Stomach (tissue), 9 donors: Measurements from ENCODE around the gene SPSB4. TPM values are rescaled to one million over a fixed set of nuclear protein-coding genes. Genes with fewer than 3 reads are reported as not detected.
"Not testable (repeated sequence)": the region's sequence is repeated elsewhere in the genome, so short reads cannot be mapped to it uniquely, and the experiment has no call there.

Experiments used
- DNase-seq, 2 donors: peaks; one replicate each; pipeline versions ENCODE4 v3.0.0 to v3.0.0-alpha.2; 2013 to 2019
- H3K27ac ChIP-seq, 5 donors: fragments of 200-600 bp in 4 of 5; sonication (generic) in 4 of 5; one replicate each; pipeline ENCODE4 v1.5.1; 2013 to 2019; ENCODE audit warnings: mild to moderate bottlenecking in 1 of 5, moderate library complexity in 1 of 5
- H3K27me3 ChIP-seq, 3 donors: fragments of 200-600 bp; sonication (generic); one replicate each; pipeline ENCODE4 v1.5.1; 2017 to 2019; ENCODE audit warnings: mixed run types in 1 of 3
- H3K36me3 ChIP-seq, 4 donors: fragments of 200-600 bp; sonication (generic); 1 replicate in 3 of 4; 2 replicates in 1 of 4; pipeline ENCODE4 v1.5.1; 2016 to 2019
- H3K4me1 ChIP-seq, 4 donors: fragments of 200-600 bp; sonication (generic); one replicate each; pipeline ENCODE4 v1.5.1; 2016 to 2019
- H3K4me3 ChIP-seq, 4 donors: fragments of 200-600 bp; sonication (generic) in 3 of 4; one replicate each; pipeline ENCODE4 v1.5.1; 2016 to 2019; ENCODE audit warnings: mild to moderate bottlenecking in 1 of 4
- H3K9me3 ChIP-seq, 4 donors: fragments of 200-600 bp; sonication (generic); one replicate each; pipeline ENCODE4 v1.5.1; 2016 to 2019
- EP300 ChIP-seq: sonication (generic); formaldehyde crosslinking; IDR thresholded peaks from one replicate; pipeline ENCODE4 v1.6.1; 2017; ENCODE audit warnings: antibody characterized with exemption
- POLR2A ChIP-seq, 4 donors: fragments of 450-650 bp; IDR thresholded peaks; one replicate each; pipeline ENCODE4 v1.6.1; 2016; ENCODE audit warnings: antibody characterized with exemption in 4 of 4, control low read depth in 2 of 4, mild to moderate bottlenecking in 1 of 4, moderate library complexity in 1 of 4
- POLR2AphosphoS5 ChIP-seq, 3 donors: sonication (generic); formaldehyde crosslinking; IDR thresholded peaks; one replicate each; pipeline ENCODE4 v1.6.1; 2016; ENCODE audit warnings: antibody characterized with exemption in 3 of 3
- WGBS, 5 donors: extraction: QIAGEN DNeasy Blood & Tissue Kit in 3 of 5; methylation state at CpG; one replicate each; pipeline versions ENCODE4 v1.1.5 to v1.1.7; 2013 to 2018; 5-methylcytosine and 5-hydroxymethylcytosine counted together
- intact Hi-C: fragments of 100-400 bp; cut with DNase I; formaldehyde crosslinking; loops from one replicate; pipeline ENCODE4 v1.15.1; 2023; ENCODE audit warnings: low total_unique reads
- polyA plus RNA-seq, 3 donors: library from polyadenylated mRNA; stranded (reverse); fragments of 200-250 nt; gene quantifications; one replicate each; pipeline ENCODE4 v1.2.3, GENCODE V29; 2013
- total RNA-seq, 5 donors: library from RNA; depleted of rRNA; stranded (reverse); fragments of >200 nt; gene quantifications; one replicate each; pipeline versions ENCODE4 v1.1.0 to v1.2.3, GENCODE V29; 2014 to 2016
- TF ChIP-seq, protein P1 (sequence below), 7 experiments: fragments of 450-650 bp in 4 of 7; fragments of 200-600 bp in 3 of 7; sonication (generic) in 3 of 7; IDR thresholded peaks; one replicate each; pipeline ENCODE4 v1.5.1; 2016 to 2019; ENCODE audit warnings: antibody characterized with exemption in 7 of 7, control low read depth in 2 of 7, mild to moderate bottlenecking in 1 of 7
- donor health status: healthy with polysubstance abuse.
- donor health status: Bipolar disorder and iron deficiency.
- donor health status: healthy.

SPSB4 gene
- total and polyA plus RNA-seq, 8 donors, result 0.05 to 2.4 (median 1.8) TPM; not detected in 5

GRCh38 chr3:141114179-141114745 is 63.1 kb downstream of the SPSB4 start:
- H3K9me3 ChIP-seq, result no peaks in the 10 kb centered on the region
- no peaks in the 10 kb centered on the region for H3K36me3 ChIP-seq
- H3K4me3 ChIP-seq, result no peak overlapping the region
- intact Hi-C loops, result no loop called here
- TF ChIP-seq POLR2AphosphoS5 (IDR thresholded peaks at IDR 0.05) (no peak), POLR2A (IDR thresholded peaks at IDR 0.05) (no peak), EP300 (no peak)
- TF ChIP-seq, protein P1, sequence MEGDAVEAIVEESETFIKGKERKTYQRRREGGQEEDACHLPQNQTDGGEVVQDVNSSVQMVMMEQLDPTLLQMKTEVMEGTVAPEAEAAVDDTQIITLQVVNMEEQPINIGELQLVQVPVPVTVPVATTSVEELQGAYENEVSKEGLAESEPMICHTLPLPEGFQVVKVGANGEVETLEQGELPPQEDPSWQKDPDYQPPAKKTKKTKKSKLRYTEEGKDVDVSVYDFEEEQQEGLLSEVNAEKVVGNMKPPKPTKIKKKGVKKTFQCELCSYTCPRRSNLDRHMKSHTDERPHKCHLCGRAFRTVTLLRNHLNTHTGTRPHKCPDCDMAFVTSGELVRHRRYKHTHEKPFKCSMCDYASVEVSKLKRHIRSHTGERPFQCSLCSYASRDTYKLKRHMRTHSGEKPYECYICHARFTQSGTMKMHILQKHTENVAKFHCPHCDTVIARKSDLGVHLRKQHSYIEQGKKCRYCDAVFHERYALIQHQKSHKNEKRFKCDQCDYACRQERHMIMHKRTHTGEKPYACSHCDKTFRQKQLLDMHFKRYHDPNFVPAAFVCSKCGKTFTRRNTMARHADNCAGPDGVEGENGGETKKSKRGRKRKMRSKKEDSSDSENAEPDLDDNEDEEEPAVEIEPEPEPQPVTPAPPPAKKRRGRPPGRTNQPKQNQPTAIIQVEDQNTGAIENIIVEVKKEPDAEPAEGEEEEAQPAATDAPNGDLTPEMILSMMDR (IDR thresholded peaks at IDR 0.05), result no peak
- no peaks in the 10 kb centered on the region for H3K27me3 ChIP-seq
- H3K27ac ChIP-seq, result peak overlapping the region in 1 of 5 donors; percentile 36
- no peak for DNase-seq
- H3K4me1 ChIP-seq, result peaks cover 0 to 4% (median 0%) of the 10 kb centered on the region in 4 donors
- WGBS, 5 donors, result 82 to 87% (median 86%) methylated on average over 10 of the region's 10 CpGs

DNA sequence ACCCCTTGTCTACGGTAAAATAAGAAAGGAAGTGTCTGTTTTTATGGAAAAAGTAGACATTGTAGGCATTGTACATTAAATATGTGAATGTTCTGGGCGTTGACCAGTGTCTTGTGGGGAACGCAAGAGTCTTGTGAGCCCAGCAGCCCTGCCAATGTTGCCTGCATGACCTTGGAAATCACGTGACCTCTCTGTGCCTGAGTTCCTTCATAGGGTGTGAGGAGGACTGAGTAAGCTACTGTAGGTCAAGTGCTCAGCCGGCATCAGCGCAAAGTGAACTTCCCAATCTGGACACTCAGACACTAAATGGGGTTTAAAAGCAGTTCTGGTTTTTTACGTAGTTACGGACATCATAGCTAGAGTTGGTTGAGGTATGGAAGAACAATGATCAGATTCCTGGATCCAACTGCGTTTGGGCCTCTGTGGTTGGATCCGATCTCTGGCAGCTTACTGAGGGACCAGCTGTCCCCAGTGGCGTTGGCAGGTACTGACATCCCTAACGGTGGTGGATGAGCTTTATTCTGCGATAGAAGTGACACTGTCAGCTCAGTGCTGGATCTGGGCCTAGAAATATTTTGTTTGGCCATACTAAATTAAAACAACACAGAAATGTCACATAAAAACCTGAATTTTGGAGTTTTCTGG is 63.8 kb downstream of the SPSB4 start:
- intact Hi-C loops, result no loop called here
- Histone ChIP-seq H3K27ac (peak overlapping the region in 3 of 5 donors; percentile 17 to 58 (median 36)), H3K4me3 (no peak overlapping the region), H3K4me1 (peaks cover 0 to 4% (median 0%) of the 10 kb centered on the region in 4 donors), H3K27me3 (no peaks in the 10 kb centered on the region), H3K36me3 (no peaks in the 10 kb centered on the region), H3K9me3 (no peaks in the 10 kb centered on the region)
- TF ChIP-seq EP300 (no peak), POLR2A (IDR thresholded peaks at IDR 0.05) (no peak), POLR2AphosphoS5 (IDR thresholded peaks at IDR 0.05) (no peak)
- TF ChIP-seq, protein P1 (IDR thresholded peaks at IDR 0.05), result peak in 1 of 7 experiments; percentile 27
- 67 to 74% (median 72%) methylated on average over 13 of the region's 13 CpGs for WGBS, 5 donors
- DNase-seq, result peak in 1 of 2 donors; percentile 48

DNA sequence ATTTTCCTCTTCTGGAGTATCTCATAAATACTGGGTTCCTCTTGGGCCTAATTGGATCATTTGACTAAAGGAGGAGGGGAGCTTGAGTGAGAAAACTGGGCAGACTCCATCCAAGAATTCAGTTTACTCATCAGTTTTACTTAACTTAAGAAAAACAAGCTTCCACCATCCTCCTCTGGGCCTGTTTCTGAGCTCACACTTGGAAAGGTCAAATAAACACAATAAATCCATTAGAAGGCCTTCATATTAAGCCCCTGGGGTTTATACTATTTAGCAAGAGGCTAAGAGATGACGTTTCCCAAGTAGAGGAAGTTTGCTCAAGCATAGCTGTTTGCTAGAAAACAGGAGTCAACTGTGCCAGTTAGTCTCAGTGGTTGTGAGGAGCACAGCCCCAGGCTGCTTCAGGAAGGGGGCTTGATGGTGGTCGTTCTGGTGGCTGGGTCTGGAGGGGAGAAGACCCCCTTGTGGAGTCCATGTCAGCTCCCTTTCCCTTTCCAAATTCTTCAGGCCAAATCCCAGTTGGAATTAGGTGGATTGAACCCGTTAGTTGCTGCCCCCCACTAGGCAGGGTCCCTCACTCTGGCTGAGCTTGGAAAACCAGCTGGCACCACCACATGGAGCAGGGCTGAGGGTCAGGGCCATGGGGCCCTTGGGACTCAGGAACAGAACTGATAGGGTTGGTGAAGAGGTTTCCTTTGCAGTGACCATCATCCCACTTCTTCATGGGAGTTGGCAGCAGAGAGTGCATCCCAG is 64.8 kb downstream of the SPSB4 start:
- no peaks in the 10 kb centered on the region for H3K36me3 ChIP-seq
- no peaks in the 10 kb centered on the region for H3K27me3 ChIP-seq
- no peak overlapping the region for H3K4me3 ChIP-seq
- no peaks in the 10 kb centered on the region for H3K9me3 ChIP-seq
- peaks cover 0 to 4% (median 0%) of the 10 kb centered on the region in 4 donors for H3K4me1 ChIP-seq
- peak overlapping the region; percentile 16 to 68 (median 58) for H3K27ac ChIP-seq
- peak in 2 of 3 donors; percentile 31 to 39 for TF ChIP-seq POLR2AphosphoS5 (IDR thresholded peaks at IDR 0.05)
- TF ChIP-seq, protein P1 (IDR thresholded peaks at IDR 0.05), result no peak
- peak in 1 of 2 donors; percentile 86 for DNase-seq
- intact Hi-C loops, result no loop called here
- WGBS, 5 donors, result 33 to 45% (median 37%) methylated on average over 3 of the region's 3 CpGs

GRCh38 chr3:141116721-141117120 is 65.6 kb downstream of the SPSB4 start:
- peak overlapping the region in 2 of 5 donors; percentile 58 to 68 for H3K27ac ChIP-seq
- TF ChIP-seq POLR2A (IDR thresholded peaks at IDR 0.05) (no peak), EP300 (no peak), POLR2AphosphoS5 (IDR thresholded peaks at IDR 0.05) (no peak)
- TF ChIP-seq, protein P1 (IDR thresholded peaks at IDR 0.05), result no peak

GRCh38 chr3:141117982-141118381 is 66.8 kb downstream of the SPSB4 start:
- not testable (repeated sequence) for H3K27ac ChIP-seq, H3K4me1 ChIP-seq
- 75 to 91% (median 87%) methylated on average over 1 of the region's 1 CpG for WGBS, 5 donors

More at GRCh38 chr3:141116721-141117120, 65.6 kb downstream of the SPSB4 start:
- WGBS, 5 donors, result 78 to 100% (median 100%) methylated on average over 1 of the region's 1 CpG
- no peaks in the 10 kb centered on the region for H3K27me3 ChIP-seq
- intact Hi-C loops, result no loop called here
- H3K4me3 ChIP-seq, result no peak overlapping the region
- no peaks in the 10 kb centered on the region for H3K36me3 ChIP-seq
- DNase-seq, result peak in 1 of 2 donors; percentile 50
- no peaks in the 10 kb centered on the region for H3K9me3 ChIP-seq
- H3K4me1 ChIP-seq, result peaks cover 0 to 4% (median 0%) of the 10 kb centered on the region in 4 donors

More at GRCh38 chr3:141117982-141118381, 66.8 kb downstream of the SPSB4 start:
- H3K9me3 ChIP-seq, H3K27me3 ChIP-seq, H3K36me3 ChIP-seq, intact Hi-C loops, DNase-seq, H3K4me3 ChIP-seq: not testable (repeated sequence)
